Gastroesophageal sphincter (tissue), 3 donors: ENCODE measurements around the gene UCHL3.

ENCODE experiments used
- CTCF ChIP-seq, 4 experiments: fragments of 200-600 bp in 2 of 4; fragments of 450-650 bp in 2 of 4; sonication (generic) in 1 of 4; IDR thresholded peaks; one replicate each; pipeline ENCODE4 v1.5.1; 2017 to 2019; ENCODE audit warnings: antibody characterized with exemption in 4 of 4, mild to moderate bottlenecking in 2 of 4, moderate library complexity in 2 of 4
- POLR2AphosphoS5 ChIP-seq: sonication (generic); formaldehyde crosslinking; IDR thresholded peaks from one replicate; pipeline ENCODE4 v1.6.1; 2017; ENCODE audit warnings: antibody characterized with exemption

- TF ChIP-seq POLR2AphosphoS5, result no peak
- no peak for TF ChIP-seq CTCF (IDR thresholded peaks at IDR 0.05)
These were observed 83.7 kb downstream of the UCHL3 start for GRCh38 chr13:75633285-75633684.
